Tibial artery (tissue), 4 donors: Measurements from ENCODE around the gene PAK2.
A peak's percentile ranks its signal among the peaks of the same experiment; 100 is the strongest.

Source experiments
- DNase-seq, 2 donors: peaks; one replicate each; pipeline ENCODE4 v3.0.0-alpha.2; 2019
- H3K27ac ChIP-seq, 2 donors: fragments of 200-600 bp; sonication (generic) in 1 of 2; 1 replicate in 1 of 2; 2 replicates in 1 of 2; pipeline ENCODE4 v1.5.1; 2018 to 2019; ENCODE audit warnings: mild to moderate bottlenecking in 1 of 2
- H3K27me3 ChIP-seq, 2 donors: fragments of 200-600 bp; sonication (generic) in 1 of 2; one replicate each; pipeline versions ENCODE4 v1.5.1 to v1.6.0; 2016 to 2019
- H3K36me3 ChIP-seq, 3 donors: fragments of 200-600 bp; sonication (generic) in 2 of 3; one replicate each; pipeline ENCODE4 v1.5.1; 2016 to 2019; ENCODE audit warnings: mild to moderate bottlenecking in 2 of 3
- H3K4me1 ChIP-seq, 4 donors: fragments of 200-600 bp; sonication (generic) in 2 of 4; 1 replicate in 3 of 4; 2 replicates in 1 of 4; pipeline ENCODE4 v1.5.1; 2016 to 2019
- H3K4me3 ChIP-seq, 2 donors: fragments of 200-600 bp; sonication (generic) in 1 of 2; 1 replicate in 1 of 2; 2 replicates in 1 of 2; pipeline ENCODE4 v1.5.1; 2018 to 2019; ENCODE audit warnings: mild to moderate bottlenecking in 2 of 2
- H3K9me3 ChIP-seq, 3 donors: fragments of 200-600 bp; sonication (generic) in 1 of 3; one replicate each; pipeline ENCODE4 v1.5.1; 2016 to 2019
- intact Hi-C: fragments of 100-400 bp; cut with DNase I; formaldehyde crosslinking; loops from one replicate; pipeline ENCODE4 v1.15.0; 2023; ENCODE audit warnings: low total_unique reads
- TF ChIP-seq, protein P1 (sequence below), 2 experiments: fragments of 200-600 bp in 1 of 2; fragments of 450-650 bp in 1 of 2; IDR thresholded peaks; one replicate each; pipeline ENCODE4 v1.5.1; 2017 to 2019; ENCODE audit warnings: antibody characterized with exemption in 2 of 2, mild to moderate bottlenecking in 1 of 2, moderate library complexity in 1 of 2

PAK2 gene

DNA sequence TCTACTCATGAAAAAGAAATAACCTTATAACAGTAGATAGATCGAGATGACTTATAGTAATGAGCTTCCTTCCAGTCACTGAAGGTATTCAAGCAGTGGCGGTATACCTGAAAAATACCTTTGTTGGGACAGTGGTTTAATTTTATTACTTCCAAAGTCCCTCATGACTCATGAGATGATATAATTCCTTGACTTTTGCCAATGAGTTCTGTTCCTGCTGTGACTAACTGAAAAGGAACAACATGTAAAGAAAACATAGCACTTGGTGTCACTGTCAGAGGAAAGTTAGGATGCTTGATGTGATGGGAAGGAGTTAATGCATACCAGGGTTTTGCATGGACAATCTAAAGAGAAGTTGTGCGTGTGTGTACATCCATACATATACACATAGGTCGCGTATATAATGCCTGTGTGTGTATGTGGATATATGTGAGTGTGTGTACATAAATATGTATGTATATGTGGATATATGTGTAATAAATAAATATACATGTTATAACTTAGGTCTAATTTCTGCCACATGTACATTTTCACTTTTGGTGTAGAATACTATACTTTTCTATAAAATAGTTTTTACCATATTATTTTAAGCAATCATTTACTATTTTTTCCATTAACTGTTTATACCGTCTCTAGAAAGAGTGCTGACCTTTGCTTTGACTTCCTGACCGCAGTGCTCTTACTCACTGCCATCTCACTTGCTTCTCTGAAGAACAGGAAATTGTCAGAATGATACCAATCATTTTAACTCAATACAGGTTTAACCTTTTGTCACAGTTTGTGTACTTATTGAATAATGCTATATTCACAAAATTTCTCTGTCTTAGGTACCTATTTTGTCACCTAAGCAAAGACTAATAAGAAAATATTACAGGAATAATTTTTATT, 12.6 kb upstream of the PAK2 start:
- Histone ChIP-seq H3K36me3 (peaks cover 16 to 35% (median 21%) of the 10 kb centered on the region in 3 donors), H3K27me3 (no peaks in the 10 kb centered on the region), H3K4me1 (no peaks in the 10 kb centered on the region), H3K27ac (no peak overlapping the region), H3K9me3 (no peaks in the 10 kb centered on the region), H3K4me3 (no peak overlapping the region)
- TF ChIP-seq, protein P1, sequence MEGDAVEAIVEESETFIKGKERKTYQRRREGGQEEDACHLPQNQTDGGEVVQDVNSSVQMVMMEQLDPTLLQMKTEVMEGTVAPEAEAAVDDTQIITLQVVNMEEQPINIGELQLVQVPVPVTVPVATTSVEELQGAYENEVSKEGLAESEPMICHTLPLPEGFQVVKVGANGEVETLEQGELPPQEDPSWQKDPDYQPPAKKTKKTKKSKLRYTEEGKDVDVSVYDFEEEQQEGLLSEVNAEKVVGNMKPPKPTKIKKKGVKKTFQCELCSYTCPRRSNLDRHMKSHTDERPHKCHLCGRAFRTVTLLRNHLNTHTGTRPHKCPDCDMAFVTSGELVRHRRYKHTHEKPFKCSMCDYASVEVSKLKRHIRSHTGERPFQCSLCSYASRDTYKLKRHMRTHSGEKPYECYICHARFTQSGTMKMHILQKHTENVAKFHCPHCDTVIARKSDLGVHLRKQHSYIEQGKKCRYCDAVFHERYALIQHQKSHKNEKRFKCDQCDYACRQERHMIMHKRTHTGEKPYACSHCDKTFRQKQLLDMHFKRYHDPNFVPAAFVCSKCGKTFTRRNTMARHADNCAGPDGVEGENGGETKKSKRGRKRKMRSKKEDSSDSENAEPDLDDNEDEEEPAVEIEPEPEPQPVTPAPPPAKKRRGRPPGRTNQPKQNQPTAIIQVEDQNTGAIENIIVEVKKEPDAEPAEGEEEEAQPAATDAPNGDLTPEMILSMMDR (IDR thresholded peaks at IDR 0.05): no peak
- intact Hi-C loops: no loop called here
- no peak for DNase-seq

DNA sequence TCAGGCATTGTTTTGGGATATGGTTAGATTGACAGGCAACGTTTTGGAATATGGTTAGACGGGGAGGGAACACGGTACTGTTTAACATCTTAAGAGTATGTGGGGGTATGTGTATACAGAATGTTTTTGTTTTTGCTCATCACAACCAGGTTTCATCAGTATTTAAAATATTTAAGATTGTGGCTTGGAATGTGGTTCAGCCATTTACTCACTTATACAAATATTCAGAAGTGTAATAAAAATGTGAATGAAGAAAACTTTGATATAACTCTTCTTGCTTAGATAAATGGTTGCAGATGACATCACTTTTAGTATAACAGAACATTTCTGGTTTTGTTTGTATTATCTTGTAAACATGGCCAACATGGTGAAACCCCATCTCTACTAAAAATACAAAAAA, 3.9 kb upstream of the PAK2 start:
- H3K36me3 ChIP-seq: peaks cover 0 to 13% (median 8%) of the 10 kb centered on the region in 3 donors
- H3K4me3 ChIP-seq: no peak overlapping the region
- H3K27ac ChIP-seq: no peak overlapping the region
- peaks cover 0 to 5% (median 0%) of the 10 kb centered on the region in 4 donors for H3K4me1 ChIP-seq
- no peaks in the 10 kb centered on the region for H3K9me3 ChIP-seq
- no peaks in the 10 kb centered on the region for H3K27me3 ChIP-seq
- intact Hi-C loops: no loop called here
- no peak for DNase-seq
- TF ChIP-seq, protein P1 (IDR thresholded peaks at IDR 0.05): no peak

- DNase-seq: no peak
- intact Hi-C loops: no loop called here
- Histone ChIP-seq H3K36me3 (peaks cover 0 to 5% (median 0%) of the 10 kb centered on the region in 3 donors), H3K9me3 (no peaks in the 10 kb centered on the region), H3K27ac (no peak overlapping the region), H3K4me3 (no peak overlapping the region), H3K27me3 (no peaks in the 10 kb centered on the region), H3K4me1 (peaks cover 0 to 13% (median 6%) of the 10 kb centered on the region in 4 donors)
- TF ChIP-seq, protein P1 (IDR thresholded peaks at IDR 0.05): no peak
These were observed 2.8 kb upstream of the PAK2 start for GRCh38 chr3:196736670-196737374.

GRCh38 chr3:196737655-196738054, 2.0 kb upstream of the PAK2 start:
- no peaks in the 10 kb centered on the region for H3K27me3 ChIP-seq
- no peak overlapping the region for H3K4me3 ChIP-seq
- no peak for DNase-seq
- H3K36me3 ChIP-seq: peaks cover 0 to 4% (median 0%) of the 10 kb centered on the region in 3 donors
- H3K9me3 ChIP-seq: no peaks in the 10 kb centered on the region
- no peak overlapping the region for H3K27ac ChIP-seq
- intact Hi-C loops: no loop called here
- peaks cover 0 to 21% (median 8%) of the 10 kb centered on the region in 4 donors for H3K4me1 ChIP-seq
- TF ChIP-seq, protein P1 (IDR thresholded peaks at IDR 0.05): no peak

GRCh38 chr3:196740481-196741248, 1.0 kb downstream of the PAK2 start:
- no peaks in the 10 kb centered on the region for H3K27me3 ChIP-seq
- peak overlapping the region; percentile 77 to 97 for H3K4me3 ChIP-seq
- DNase-seq: no peak
- H3K36me3 ChIP-seq: no peaks in the 10 kb centered on the region
- H3K9me3 ChIP-seq: no peaks in the 10 kb centered on the region
- peaks cover 0 to 30% (median 10%) of the 10 kb centered on the region in 4 donors for H3K4me1 ChIP-seq
- TF ChIP-seq, protein P1 (IDR thresholded peaks at IDR 0.05): no peak
- intact Hi-C loops: loop anchor here (10.0 kb wide), 1 partner anchor 224 kb away; the partner anchor contains the start of gene PIGZ
- H3K27ac ChIP-seq: peak overlapping the region; percentile 91 to 99
